HCT116 (cell line): ENCODE results near the gene ABCC11. TPM values are rescaled to one million over a fixed set of nuclear protein-coding genes. Genes with fewer than 3 reads are reported as not detected.
"Not testable (repeated sequence)": the region's sequence is repeated elsewhere in the genome, so short reads cannot be mapped to it uniquely, and the experiment has no call there.

Experiments used
- ATAC-seq: fragments of 200-7000 bp; cut with Tn5 transposase; 2 replicates; pipeline ENCODE4 v1.9.1; 2020; ENCODE audit warnings: mild to moderate bottlenecking, moderate library complexity
- BruUV-seq: library from RNA; stranded (reverse); fragments of 400-500 nt; replicated peaks from 2 replicates; lab custom pipeline; 2021; lab: Mats Ljungman, UMichigan
- CTCF ChIA-PET: fragments of 300-600 bp; sonication (Branson Sonifier 250); formaldehyde crosslinking; loops from one replicate; lab custom pipeline; 2021; ENCODE audit warnings: antibody characterized with exemption; lab: Charles Lee
- POLR2A ChIA-PET: fragments of 300-600, 350-600 bp; sonication (Branson Sonifier 250); formaldehyde crosslinking; loops from one replicate; lab custom pipeline; 2021; ENCODE audit warnings: antibody characterized with exemption; lab: Charles Lee
- RAD21 ChIA-PET, 2 experiments: fragments of 300-600 bp; sonication (Branson Sonifier 250); formaldehyde crosslinking; loops; one replicate each; lab custom pipeline; 2023; ENCODE audit warnings: low total read pairs in 2 of 2; ENCODE audit not compliant: uncharacterized antibody in 2 of 2, unreplicated experiment in 2 of 2, low non-redundant PET in 1 of 2; lab: Charles Lee
- DNase-seq: peaks from one replicate; pipeline ENCODE4 v3.0.0-alpha.2; 2010; ENCODE audit warnings: low read depth, low spot score
- H2AFZ ChIP-seq: fragments of 200-600 bp; shearing (Covaris generic), sonication (generic); 2 replicates; pipeline ENCODE4 v1.6.1; 2017; ENCODE audit warnings: low read depth, mixed run types, mixed read lengths, antibody characterized with exemption, low read length; ENCODE audit not compliant: poor library complexity, severe bottlenecking
- H3K27ac ChIP-seq: 2 replicates; pipeline ENCODE4 v1.5.1; 2012; ENCODE audit warnings: low read depth, low read length
- H3K27me3 ChIP-seq: fragments of 200-600 bp; sonication (generic); 2 replicates; pipeline ENCODE4 v1.6.1; 2016; ENCODE audit warnings: mixed run types, low read length, mixed read lengths; ENCODE audit not compliant: insufficient read depth
- H3K36me3 ChIP-seq, 2 experiments: fragments of 200-500 bp in 1 of 2; fragments of 200-600 bp in 1 of 2; sonication (Bioruptor generic) in 1 of 2; sonication (generic) in 1 of 2; 2 replicates each; pipeline versions ENCODE4 v1.5.1 to v1.6.1; 2014 to 2016; ENCODE audit warnings: low read length in 2 of 2, inconsistent platforms in 1 of 2, mixed read lengths in 1 of 2, mixed run types in 1 of 2; ENCODE audit not compliant: insufficient read depth in 2 of 2, control insufficient read depth in 1 of 2
- H3K4me1 ChIP-seq, 2 experiments: fragments of 200-600 bp in 1 of 2; sonication (generic) in 1 of 2; 2 replicates each; pipeline versions ENCODE4 v1.5.1 to v1.6.1; 2012 to 2017; ENCODE audit warnings: low read length in 2 of 2, inconsistent platforms in 1 of 2, mild to moderate bottlenecking in 1 of 2, mixed read lengths in 1 of 2, mixed run types in 1 of 2, moderate library complexity in 1 of 2; ENCODE audit not compliant: insufficient read depth in 2 of 2, control insufficient read depth in 1 of 2
- H3K4me2 ChIP-seq: fragments of 200-600 bp; sonication (generic); 2 replicates; pipeline ENCODE4 v1.6.1; 2017; ENCODE audit warnings: mixed run types, low read length, mixed read lengths
- H3K4me3 ChIP-seq, 2 experiments: fragments of 200-600 bp in 1 of 2; sonication (generic) in 1 of 2; replicated peaks in 1 of 2; 2 replicates each; pipeline ENCODE4 v1.5.1; 2011 to 2016; ENCODE audit warnings: low read length in 2 of 2, control low read depth in 1 of 2, low read depth in 1 of 2, mild to moderate bottlenecking in 1 of 2, mixed read lengths in 1 of 2, mixed run types in 1 of 2
- H3K79me2 ChIP-seq: fragments of 200-600 bp; sonication (generic); 2 replicates; pipeline ENCODE4 v1.6.1; 2017; ENCODE audit warnings: mild to moderate bottlenecking, mixed run types, low read length, moderate library complexity, mixed read lengths; ENCODE audit not compliant: insufficient read depth
- H3K9ac ChIP-seq: fragments of 200-600 bp; sonication (generic); 2 replicates; pipeline ENCODE4 v1.6.1; 2016; ENCODE audit warnings: low read length, mixed read lengths
- H3K9me2 ChIP-seq: fragments of 200-600 bp; sonication (generic), shearing (Covaris generic); 2 replicates; pipeline ENCODE4 v1.6.1; 2017; ENCODE audit warnings: mixed run types, mild to moderate bottlenecking, moderate library complexity; ENCODE audit not compliant: insufficient read depth
- H3K9me3 ChIP-seq, 2 experiments: fragments of 200-500 bp in 1 of 2; fragments of 200-600 bp in 1 of 2; sonication (Bioruptor generic) in 1 of 2; sonication (generic) in 1 of 2; 2 replicates each; pipeline ENCODE4 v1.6.1; 2014 to 2017; ENCODE audit warnings: low read length in 2 of 2, mixed read lengths in 2 of 2, inconsistent platforms in 1 of 2, low read depth in 1 of 2, mild to moderate bottlenecking in 1 of 2, mixed run types in 1 of 2, moderate library complexity in 1 of 2; ENCODE audit not compliant: control insufficient read depth in 1 of 2, insufficient read depth in 1 of 2
- H4K20me1 ChIP-seq: fragments of 200-600 bp; sonication (generic), shearing (Covaris generic); 2 replicates; pipeline ENCODE4 v1.6.1; 2017; ENCODE audit warnings: mixed run types, mild to moderate bottlenecking, moderate library complexity; ENCODE audit not compliant: insufficient read depth
- ATF3 ChIP-seq: IDR thresholded peaks from 2 replicates; pipeline ENCODE4 v1.6.1; 2012
- CEBPB ChIP-seq: IDR thresholded peaks from 2 replicates; pipeline ENCODE4 v1.6.1; 2012; ENCODE audit warnings: low read depth
- ELF1 ChIP-seq: IDR thresholded peaks from 2 replicates; pipeline ENCODE4 v1.6.1; 2012; ENCODE audit warnings: low read depth, borderline replicate concordance
- FOSL1 ChIP-seq: IDR thresholded peaks from 2 replicates; pipeline ENCODE4 v1.6.1; 2012; ENCODE audit warnings: low read depth
- POLR2A ChIP-seq: IDR thresholded peaks from 2 replicates; pipeline ENCODE4 v1.7.0; 2011; ENCODE audit warnings: borderline replicate concordance; ENCODE audit not compliant: insufficient read depth, insufficient read length; ENCODE audit errors: extremely low read depth
- intact Hi-C: fragments of 100-400 bp; cut with micrococcal nuclease; formaldehyde crosslinking; loops from 2 replicates; pipeline ENCODE4 v1.10.0; 2022
- total RNA-seq: library from RNA; stranded (reverse); gene quantifications from one replicate; pipeline ENCODE4 v1.2.1, GENCODE V29; 2021; ENCODE audit not compliant: unreplicated experiment

ABCC11 gene
- total RNA-seq, 1 experiment from 2014 or later, result 0.54 TPM

DNA sequence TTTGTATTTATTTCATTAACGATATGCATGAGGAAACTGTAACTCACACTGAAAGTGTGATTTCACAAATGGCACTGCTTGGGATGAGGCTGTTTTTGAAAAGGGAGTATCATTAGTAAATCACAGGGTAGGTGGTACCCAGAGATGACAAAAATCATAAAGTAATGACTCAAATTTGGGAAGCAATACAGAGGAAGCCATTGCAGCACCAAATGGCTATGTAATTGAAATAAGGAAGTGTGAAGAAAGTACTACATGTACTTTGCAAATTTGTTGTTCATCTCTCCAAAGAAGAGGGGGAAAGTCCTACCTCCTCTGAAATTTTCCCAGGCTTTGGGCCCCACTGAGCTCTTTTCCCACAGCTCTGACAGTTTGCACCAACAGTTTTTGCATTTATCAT, 79.3 kb downstream of the ABCC11 start:
- no peak overlapping the region for H3K4me2 ChIP-seq
- ChIA-PET POLR2A (no interaction called here), RAD21 (no interaction called here), CTCF (interaction anchor here (1.5 kb wide), 1 partner anchor 455 kb away, joined by 4 read pairs; no protein-coding TSS in a partner anchor)
- no peaks in the 10 kb centered on the region for H3K79me2 ChIP-seq
- DNase-seq (no peak), ATAC-seq (no peak)
- intact Hi-C loops, result loop anchor here (5.0 to 10.0 kb wide), 2 partner anchors 1313 to 1496 kb away; no protein-coding TSS in a partner anchor
- H3K36me3 ChIP-seq, result no peaks in the 10 kb centered on the region
- H3K9me3 ChIP-seq, result no peaks in the 10 kb centered on the region
- H3K4me1 ChIP-seq, result peaks cover 0 to 7% of the 10 kb centered on the region in 2 experiments; a peak in 2 of 4 replicates
- BruUV-seq, result no TSS peak
- H4K20me1 ChIP-seq, result no peaks in the 10 kb centered on the region
- TF ChIP-seq ATF3, result no peak
- no peak for TF ChIP-seq POLR2A
- no peak for TF ChIP-seq CEBPB
- TF ChIP-seq FOSL1, result no peak
- no peak for TF ChIP-seq ELF1
- H3K27ac ChIP-seq, result no peak overlapping the region
- no peaks in the 10 kb centered on the region for H3K27me3 ChIP-seq
- no peak overlapping the region for H3K4me3 ChIP-seq
- no peak overlapping the region for H3K9ac ChIP-seq
- no peaks in the 10 kb centered on the region for H3K9me2 ChIP-seq
- no peak overlapping the region for H2AFZ ChIP-seq

DNA sequence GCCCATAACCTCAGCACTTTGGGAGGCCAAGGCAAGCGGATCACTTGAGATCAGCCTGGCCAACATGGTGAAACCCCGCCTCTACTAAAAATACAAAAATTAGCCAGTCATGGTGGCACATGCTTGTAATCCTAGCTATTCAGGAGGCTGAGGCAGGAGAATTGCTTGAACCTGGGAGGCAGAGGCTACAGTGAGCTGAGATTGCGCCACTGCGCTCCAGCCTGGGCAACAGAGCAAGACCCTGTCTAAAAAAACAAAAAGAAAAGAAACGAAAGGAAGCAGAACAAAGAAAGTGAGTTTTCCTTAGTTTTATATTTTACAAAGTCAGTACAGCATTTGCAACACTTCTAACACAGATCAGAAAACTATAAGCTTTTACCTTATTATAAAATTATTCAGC, 80.7 kb downstream of the ABCC11 start:
- RAD21 ChIA-PET, POLR2A ChIA-PET: not testable (repeated sequence)
- CTCF ChIA-PET, result interaction anchor here (0.9 to 2.6 kb wide), 3 partner anchors 361 to 1129 kb away, joined by 3 to 34 read pairs (median 4); no protein-coding TSS in a partner anchor

More for the DNA sequence above, 80.7 kb downstream of the ABCC11 start:
- not testable (repeated sequence) for H3K4me1 ChIP-seq, H3K9me3 ChIP-seq, H3K4me3 ChIP-seq, H3K9me2 ChIP-seq, H4K20me1 ChIP-seq, H3K4me2 ChIP-seq, BruUV-seq, H3K27ac ChIP-seq, H3K36me3 ChIP-seq, H3K79me2 ChIP-seq, H3K9ac ChIP-seq, H2AFZ ChIP-seq, DNase-seq, H3K27me3 ChIP-seq, ATAC-seq
- intact Hi-C loops, result loop anchor here (5.0 to 10.0 kb wide), 2 partner anchors 1312 to 1494 kb away; no protein-coding TSS in a partner anchor
